ENCODE measurements around the gene RAD51.

- TF ChIP-seq CTCF (conservative IDR thresholded peaks at IDR 0.05 in 1 of 2, IDR thresholded peaks at IDR 0.05 in 1 of 2; ENCODE audit: low read depth in 1 of 2, low read length in 2 of 2) (no peak), EZH2 (IDR thresholded peaks at IDR 0.05; ENCODE audit: low read length, missing control alignments) (no peak)
These were observed 44.1 kb downstream of the RAD51 start for GRCh38 chr15:40739047-40739446.
